ENCODE measurements around the gene SUPT3H.

SUPT3H gene

DNA sequence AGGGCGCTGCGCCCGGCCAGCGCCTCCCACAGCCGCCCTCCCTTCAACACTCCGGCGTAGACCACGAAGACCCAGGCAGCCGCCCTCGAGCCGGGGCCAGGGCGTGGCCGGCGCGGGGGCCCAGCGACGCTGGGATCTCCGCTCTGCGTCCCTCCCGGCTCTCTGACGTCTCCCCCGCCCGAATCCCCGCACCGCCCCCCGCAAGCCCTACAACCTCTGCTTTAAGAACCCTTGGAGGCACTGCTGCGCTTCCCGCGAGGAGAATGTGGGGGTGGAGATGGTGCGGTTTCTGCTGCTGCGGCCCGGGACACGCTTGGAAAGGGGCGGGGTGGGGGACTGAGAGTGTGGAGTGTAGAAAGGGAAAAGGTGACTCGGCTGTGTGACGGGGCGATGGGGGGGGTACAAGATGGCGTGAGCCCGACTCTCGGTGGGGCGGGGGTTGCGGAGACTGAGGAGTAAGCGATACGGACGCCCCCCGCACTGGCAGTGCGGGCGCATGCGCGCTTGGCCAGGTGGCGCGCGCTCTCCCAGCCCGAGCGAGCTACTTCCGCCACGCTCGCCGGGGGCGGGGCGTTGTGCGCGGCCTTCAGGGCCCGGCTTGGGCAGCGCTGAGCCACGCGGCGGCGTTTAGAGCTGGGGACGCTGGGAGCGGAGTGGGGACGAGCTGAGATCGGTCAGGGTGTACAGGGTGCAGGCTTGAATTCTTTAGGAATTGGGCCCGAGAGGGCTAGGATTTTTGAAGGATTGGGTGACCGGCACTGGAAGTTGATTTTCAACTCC, at the start of gene SUPT3H:
Gene SUPT3H (minus strand): TSS at position 381 of the 780 bp plus-strand sequence.
- H3K9ac ChIP-seq (ENCODE audit: low read depth, low read length) = peak within 1 kb of the TSS; percentile 68
- H3K9me3 ChIP-seq (ENCODE audit: control insufficient read depth, insufficient read depth, low read length) = no peaks in the 10 kb centered on the region
- H3K36me3 ChIP-seq (ENCODE audit: insufficient read depth, low read length) = no peaks in the 10 kb centered on the region

DNA sequence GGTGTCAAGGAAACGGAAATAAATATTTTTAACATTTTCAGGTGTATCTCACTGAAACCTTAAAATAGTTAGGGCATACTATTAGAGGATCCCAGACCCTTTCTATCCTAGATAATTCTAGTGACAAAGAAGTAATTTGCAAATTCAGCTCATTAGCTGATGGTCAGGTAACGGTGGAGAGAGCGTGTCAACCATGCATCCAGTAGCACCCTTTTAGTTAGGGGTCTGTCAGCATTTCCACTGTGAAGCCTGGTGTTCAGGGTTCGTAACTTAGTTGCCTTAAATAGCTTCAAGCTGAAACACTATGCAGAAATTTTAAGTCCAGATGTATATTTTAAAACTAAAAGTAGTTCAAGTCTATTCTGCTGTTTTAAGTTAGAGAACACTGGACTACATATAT, 48.5 kb upstream of the SUPT3H start:
- Histone ChIP-seq H3K4me1 (ENCODE audit: insufficient read depth, low read length) (peaks cover 3% of the 10 kb centered on the region; the same call in 1 of the 2 replicates), H3K9me3 (ENCODE audit: control insufficient read depth, insufficient read depth, low read length) (no peaks in the 10 kb centered on the region), H3K9ac (ENCODE audit: low read depth, low read length) (no peak overlapping the region), H3K36me3 (ENCODE audit: insufficient read depth, low read length) (no peaks in the 10 kb centered on the region)

More for the DNA sequence above, at the start of gene SUPT3H:
- H3K4me1 ChIP-seq (ENCODE audit: insufficient read depth, low read length) = peaks cover 2% of the 10 kb centered on the region; the same call in 1 of the 2 replicates

DNA sequence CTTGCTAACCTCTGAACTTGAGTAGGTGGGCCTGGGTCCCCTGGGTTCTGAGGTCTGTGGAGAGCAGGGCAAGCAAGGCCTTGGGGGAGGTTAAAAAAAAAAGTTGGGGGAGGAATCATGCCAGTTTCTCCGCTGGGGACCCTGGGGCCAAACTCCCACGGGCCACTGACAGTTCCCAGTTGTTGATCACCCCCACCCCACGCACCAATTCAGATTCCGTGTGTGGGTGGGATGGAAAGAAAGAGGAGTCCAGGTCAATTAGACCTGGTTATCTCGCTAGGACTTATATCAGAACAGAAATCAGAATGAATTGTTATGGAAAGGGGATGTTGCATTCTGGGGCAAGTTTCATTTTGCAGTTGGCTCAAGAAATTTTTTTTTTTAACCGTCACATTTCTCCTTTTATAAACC, 46.7 kb upstream of the SUPT3H start:
- H3K4me1 ChIP-seq (ENCODE audit: insufficient read depth, low read length) = peaks cover 3% of the 10 kb centered on the region; the same call in 1 of the 2 replicates
- H3K9me3 ChIP-seq (ENCODE audit: control insufficient read depth, insufficient read depth, low read length) = no peaks in the 10 kb centered on the region
- H3K36me3 ChIP-seq (ENCODE audit: insufficient read depth, low read length) = no peaks in the 10 kb centered on the region
- H3K9ac ChIP-seq (ENCODE audit: low read depth, low read length) = peak overlapping the region; percentile 79; the same call in 1 of the 2 replicates

DNA sequence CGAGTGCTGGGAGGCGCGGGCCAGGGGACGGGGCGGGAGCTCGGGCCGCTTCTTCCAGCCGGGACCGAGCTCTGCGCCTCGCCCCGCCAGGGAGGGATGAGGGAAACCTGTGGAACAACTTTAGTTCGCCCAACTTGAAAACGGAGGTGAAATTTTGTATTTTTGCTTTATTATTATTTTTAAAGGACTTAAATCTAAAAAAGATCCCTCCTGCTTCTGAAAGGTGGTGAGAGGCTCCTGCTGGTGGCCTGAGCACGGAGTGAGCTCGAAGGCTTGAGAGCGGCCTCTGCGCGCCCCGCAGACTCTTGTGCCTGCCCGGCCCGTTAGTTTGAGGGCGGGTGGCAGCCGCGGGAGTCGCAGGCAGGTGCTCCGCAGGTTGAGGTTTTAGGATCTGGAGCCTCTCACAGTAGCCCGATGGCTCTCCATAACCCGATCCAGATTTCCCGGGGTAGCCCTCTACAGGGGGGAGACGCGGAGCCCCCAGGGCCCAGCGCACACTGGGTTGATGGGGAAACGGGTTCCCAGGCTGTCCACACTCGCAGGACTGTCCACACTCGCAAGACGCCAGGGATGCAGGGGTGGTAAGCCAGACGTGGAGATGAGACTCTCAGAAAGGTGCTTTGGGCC, 46.2 kb upstream of the SUPT3H start:
- Histone ChIP-seq H3K36me3 (ENCODE audit: insufficient read depth, low read length) (no peaks in the 10 kb centered on the region), H3K9me3 (ENCODE audit: control insufficient read depth, insufficient read depth, low read length) (no peaks in the 10 kb centered on the region), H3K9ac (ENCODE audit: low read depth, low read length) (peak overlapping the region; percentile 79), H3K4me1 (ENCODE audit: insufficient read depth, low read length) (peaks cover 3% of the 10 kb centered on the region; the same call in 1 of the 2 replicates)

DNA sequence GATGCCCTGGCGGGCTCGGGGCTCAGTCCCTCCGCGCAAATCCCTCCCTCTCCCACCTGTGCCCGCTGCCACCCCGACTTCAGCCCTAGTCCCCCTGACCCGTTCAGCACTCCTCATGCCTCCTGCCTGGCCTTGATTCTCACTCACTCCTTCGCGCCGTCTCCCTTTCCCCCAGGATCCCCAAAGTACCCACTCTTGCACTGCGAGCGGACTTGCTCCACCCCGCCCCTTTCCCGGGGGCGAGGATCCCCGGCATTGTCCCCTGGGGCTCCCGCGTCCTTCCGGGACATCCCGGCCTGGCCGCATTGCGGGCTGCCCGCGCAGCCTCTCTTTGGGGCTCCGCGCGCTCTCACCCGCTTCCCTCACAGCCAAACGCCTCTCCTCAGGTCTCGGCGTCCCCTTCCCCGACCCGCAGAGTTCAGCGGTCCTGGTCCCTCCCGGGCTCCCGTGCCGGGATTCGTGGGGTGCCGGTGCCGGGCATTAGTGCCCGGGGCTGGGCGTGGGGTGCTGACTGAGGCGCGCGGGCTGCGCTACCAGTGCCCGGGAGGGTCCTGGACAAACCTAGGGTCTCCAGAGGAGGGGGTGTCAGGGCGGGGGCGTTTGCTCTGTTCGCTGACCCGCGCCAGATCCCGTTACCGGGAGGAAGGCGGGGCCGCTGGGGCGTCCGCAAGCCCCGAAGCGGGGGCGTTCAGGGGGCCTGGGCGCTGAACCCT, 45.5 kb upstream of the SUPT3H start:
- H3K36me3 ChIP-seq (ENCODE audit: insufficient read depth, low read length) = no peaks in the 10 kb centered on the region
- peaks cover 3% of the 10 kb centered on the region; the same call in 1 of the 2 replicates for H3K4me1 ChIP-seq (ENCODE audit: insufficient read depth, low read length)
- no peaks in the 10 kb centered on the region for H3K9me3 ChIP-seq (ENCODE audit: control insufficient read depth, insufficient read depth, low read length)
- peak overlapping the region; percentile 79 for H3K9ac ChIP-seq (ENCODE audit: low read depth, low read length)

DNA sequence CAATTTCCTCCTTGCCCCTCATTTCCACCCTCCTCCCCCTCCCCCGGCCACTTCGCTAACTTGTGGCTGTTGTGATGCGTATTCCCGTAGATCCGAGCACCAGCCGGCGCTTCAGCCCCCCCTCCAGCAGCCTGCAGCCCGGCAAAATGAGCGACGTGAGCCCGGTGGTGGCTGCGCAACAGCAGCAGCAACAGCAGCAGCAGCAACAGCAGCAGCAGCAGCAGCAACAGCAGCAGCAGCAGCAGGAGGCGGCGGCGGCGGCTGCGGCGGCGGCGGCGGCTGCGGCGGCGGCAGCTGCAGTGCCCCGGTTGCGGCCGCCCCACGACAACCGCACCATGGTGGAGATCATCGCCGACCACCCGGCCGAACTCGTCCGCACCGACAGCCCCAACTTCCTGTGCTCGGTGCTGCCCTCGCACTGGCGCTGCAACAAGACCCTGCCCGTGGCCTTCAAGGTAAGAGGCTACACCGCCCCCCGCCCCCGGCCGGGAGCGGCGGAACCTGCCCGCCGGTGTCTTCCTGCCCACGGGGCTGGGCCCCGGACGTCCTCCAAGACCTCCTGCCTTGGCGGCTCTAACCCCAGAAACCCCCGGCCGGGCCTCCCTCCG, 44.9 kb upstream of the SUPT3H start:
- Histone ChIP-seq H3K9ac (ENCODE audit: low read depth, low read length) (peak overlapping the region; percentile 79), H3K9me3 (ENCODE audit: control insufficient read depth, insufficient read depth, low read length) (no peaks in the 10 kb centered on the region), H3K36me3 (ENCODE audit: insufficient read depth, low read length) (no peaks in the 10 kb centered on the region), H3K4me1 (ENCODE audit: insufficient read depth, low read length) (peaks cover 3% of the 10 kb centered on the region; the same call in 1 of the 2 replicates)

DNA sequence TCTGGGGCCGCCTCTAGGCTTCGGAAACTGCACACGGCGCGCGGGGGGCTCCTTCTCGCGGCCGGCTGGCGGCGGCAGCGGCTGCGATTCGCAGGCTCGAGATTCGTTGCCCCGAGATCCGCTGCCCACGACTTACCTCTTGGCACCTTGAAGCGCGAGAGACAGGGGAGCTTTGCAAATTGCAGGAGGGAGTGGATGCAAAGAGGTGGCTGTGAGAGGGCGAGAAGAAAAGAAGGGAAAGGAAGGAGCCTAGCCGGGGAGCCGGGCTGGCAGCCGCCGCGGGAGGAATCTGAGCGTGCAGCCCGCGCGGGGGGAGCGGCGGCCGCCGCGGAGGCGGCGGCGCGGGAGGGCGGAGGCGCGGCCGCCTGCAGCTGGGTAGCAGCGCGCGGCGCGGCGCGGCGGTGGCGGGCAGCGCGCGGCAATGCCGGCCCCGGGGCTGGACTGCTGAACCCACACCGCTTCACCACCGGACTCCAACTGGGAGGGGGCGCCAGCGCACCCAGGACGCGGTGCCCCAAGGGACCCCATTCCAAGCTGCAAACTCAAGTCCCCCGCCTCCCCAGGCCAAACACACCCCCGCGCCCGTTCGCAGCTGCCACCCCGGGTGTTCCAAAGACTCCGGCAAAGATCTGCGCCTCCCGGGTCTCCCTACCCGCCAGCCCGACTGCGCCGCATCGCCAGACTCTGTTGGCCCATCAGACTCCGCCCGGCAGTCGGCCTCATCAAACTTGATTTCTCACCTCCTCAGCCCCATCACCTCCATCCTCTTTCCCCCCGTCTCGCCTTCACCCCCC, 44.2 kb upstream of the SUPT3H start:
- Histone ChIP-seq H3K4me1 (ENCODE audit: insufficient read depth, low read length) (peaks cover 3% of the 10 kb centered on the region; the same call in 1 of the 2 replicates), H3K36me3 (ENCODE audit: insufficient read depth, low read length) (no peaks in the 10 kb centered on the region), H3K9ac (ENCODE audit: low read depth, low read length) (peak overlapping the region; percentile 79; the same call in 1 of the 2 replicates), H3K9me3 (ENCODE audit: control insufficient read depth, insufficient read depth, low read length) (no peaks in the 10 kb centered on the region)

DNA sequence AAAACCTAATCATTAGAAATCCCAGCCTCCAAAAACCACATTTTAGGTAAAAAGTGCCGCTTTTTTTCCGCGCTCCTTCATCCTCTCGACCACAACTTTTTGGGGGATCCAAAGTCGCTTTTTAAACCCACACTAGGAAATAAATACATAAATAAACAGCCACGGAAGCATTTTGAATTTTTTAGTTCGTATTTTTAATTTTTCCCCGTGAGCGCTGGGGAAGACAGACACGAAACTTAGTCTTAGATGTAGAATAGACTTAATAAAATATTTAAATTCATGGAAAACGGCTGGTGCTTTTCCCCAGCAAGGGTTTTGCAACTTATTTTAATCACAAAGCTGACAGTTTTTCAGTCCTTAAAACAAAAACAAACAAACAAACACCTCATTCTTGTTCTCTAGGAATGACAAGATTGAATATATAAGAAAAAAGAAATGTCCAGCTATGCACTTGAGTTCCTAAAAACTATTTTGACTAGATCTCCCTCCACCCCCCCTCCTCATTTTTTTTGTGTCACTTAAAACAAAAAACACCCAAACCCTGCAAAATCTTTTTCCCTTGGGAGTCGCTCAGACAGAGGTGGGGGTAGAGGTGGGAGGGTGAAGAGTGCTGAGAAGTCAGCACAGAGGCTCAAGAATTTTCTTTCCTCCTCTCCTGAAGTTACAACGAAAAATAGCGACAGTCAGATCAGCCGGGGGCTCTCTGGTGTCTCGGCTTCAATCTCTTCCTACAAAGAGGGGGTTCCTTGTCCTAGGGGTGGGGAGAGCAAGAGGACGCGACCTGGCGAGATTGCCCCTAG, 43.4 kb upstream of the SUPT3H start:
- Histone ChIP-seq H3K9me3 (ENCODE audit: control insufficient read depth, insufficient read depth, low read length) (no peaks in the 10 kb centered on the region), H3K4me1 (ENCODE audit: insufficient read depth, low read length) (peaks cover 3% of the 10 kb centered on the region; the same call in 1 of the 2 replicates), H3K9ac (ENCODE audit: low read depth, low read length) (peak overlapping the region; percentile 79; the same call in 1 of the 2 replicates)

DNA sequence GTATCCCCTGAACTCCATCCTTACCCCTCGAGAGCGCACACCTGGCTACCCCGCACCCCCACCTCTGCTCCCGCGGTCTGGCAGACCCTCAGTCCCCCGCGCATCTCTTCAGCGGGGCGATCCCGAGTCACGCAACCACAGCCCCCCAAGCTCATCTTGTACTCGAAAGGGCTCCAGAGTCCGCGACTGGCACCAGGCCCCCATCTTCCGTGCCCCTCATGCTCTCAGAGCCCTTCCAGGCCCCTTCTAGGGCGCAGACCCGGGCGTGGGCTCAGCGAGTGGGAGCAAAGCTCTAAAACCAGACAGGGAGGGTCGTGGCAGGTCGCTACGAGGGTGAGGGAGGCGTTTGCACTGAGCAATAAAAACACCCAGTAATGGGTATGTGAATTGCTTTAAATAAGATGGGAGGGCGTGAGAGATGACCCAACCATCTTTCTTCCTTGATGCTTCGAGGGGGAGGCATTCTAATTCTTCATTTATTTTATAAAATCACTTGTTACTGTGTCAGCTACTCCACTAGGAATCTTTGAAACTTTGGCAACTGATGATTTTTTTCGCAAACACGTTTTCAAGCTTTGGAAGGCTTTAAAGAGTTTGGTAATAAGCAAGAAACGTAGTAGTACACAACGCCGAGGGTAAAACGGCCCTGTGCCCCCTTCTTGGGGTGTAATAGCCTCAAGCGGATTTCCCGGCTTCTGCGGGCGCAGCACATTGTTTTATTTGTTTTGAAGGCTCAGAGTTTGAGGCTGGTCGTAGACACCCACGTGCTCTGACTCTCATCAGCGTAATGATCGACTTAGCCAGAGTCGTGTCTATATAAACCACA, 42.6 kb upstream of the SUPT3H start:
- Histone ChIP-seq H3K36me3 (ENCODE audit: insufficient read depth, low read length) (no peaks in the 10 kb centered on the region), H3K9me3 (ENCODE audit: control insufficient read depth, insufficient read depth, low read length) (no peaks in the 10 kb centered on the region), H3K4me1 (ENCODE audit: insufficient read depth, low read length) (peaks cover 3% of the 10 kb centered on the region; the same call in 1 of the 2 replicates), H3K9ac (ENCODE audit: low read depth, low read length) (peak overlapping the region; percentile 79; the same call in 1 of the 2 replicates)

More for the DNA sequence above, 43.4 kb upstream of the SUPT3H start:
- no peaks in the 10 kb centered on the region for H3K36me3 ChIP-seq (ENCODE audit: insufficient read depth, low read length)

DNA sequence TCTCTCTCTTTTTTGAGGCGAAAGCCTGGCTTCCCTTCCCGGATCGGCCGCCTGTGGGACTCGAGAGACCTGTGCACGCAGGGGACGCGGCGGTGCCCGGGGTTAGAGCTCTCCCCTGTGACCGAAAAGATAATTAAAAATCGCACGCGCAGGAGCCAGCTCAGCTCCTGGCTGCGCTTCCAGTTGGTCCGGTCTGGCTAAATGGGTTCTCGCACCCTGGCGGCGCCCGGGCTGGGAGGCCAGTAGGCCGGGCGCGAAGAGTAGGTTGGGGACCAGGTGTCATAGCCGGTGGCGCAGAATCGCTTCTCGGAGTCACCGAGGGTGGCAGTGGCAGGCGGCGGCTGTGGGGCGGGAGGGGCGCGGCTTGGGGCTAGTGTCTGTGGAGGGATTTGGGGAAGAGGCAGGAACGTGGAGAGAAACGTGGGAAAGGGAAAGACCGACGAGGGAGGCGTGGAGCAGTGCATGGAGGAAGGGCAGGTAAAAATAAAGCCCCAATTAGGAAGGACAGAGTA, 41.9 kb upstream of the SUPT3H start:
- Histone ChIP-seq H3K9me3 (ENCODE audit: control insufficient read depth, insufficient read depth, low read length) (no peaks in the 10 kb centered on the region), H3K36me3 (ENCODE audit: insufficient read depth, low read length) (no peaks in the 10 kb centered on the region), H3K9ac (ENCODE audit: low read depth, low read length) (peak overlapping the region; percentile 79; the same call in 1 of the 2 replicates), H3K4me1 (ENCODE audit: insufficient read depth, low read length) (peaks cover 3% of the 10 kb centered on the region; the same call in 1 of the 2 replicates)

DNA sequence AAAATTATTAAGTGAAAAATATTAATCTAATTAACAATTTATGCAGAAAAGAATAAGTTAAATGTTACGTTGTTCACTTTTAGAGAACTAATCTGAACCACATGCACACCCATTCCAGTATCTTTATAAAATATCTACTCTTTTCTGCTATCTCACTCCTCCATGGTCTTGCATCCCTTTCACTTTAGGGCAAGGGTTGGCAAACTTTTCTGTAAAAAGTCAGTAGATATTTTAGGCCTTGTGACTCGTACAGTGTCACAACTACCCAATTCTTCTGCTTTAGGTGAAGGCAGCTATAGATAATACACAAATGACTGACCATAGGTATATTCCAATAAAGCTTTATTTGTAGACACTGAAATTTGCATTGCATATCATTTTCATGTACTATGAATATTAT, 39.7 kb upstream of the SUPT3H start:
- no peaks in the 10 kb centered on the region for H3K36me3 ChIP-seq (ENCODE audit: insufficient read depth, low read length)
- H3K4me1 ChIP-seq (ENCODE audit: insufficient read depth, low read length) = no peaks in the 10 kb centered on the region
- H3K9ac ChIP-seq (ENCODE audit: low read depth, low read length) = no peak overlapping the region
- no peaks in the 10 kb centered on the region for H3K9me3 ChIP-seq (ENCODE audit: control insufficient read depth, insufficient read depth, low read length)

DNA sequence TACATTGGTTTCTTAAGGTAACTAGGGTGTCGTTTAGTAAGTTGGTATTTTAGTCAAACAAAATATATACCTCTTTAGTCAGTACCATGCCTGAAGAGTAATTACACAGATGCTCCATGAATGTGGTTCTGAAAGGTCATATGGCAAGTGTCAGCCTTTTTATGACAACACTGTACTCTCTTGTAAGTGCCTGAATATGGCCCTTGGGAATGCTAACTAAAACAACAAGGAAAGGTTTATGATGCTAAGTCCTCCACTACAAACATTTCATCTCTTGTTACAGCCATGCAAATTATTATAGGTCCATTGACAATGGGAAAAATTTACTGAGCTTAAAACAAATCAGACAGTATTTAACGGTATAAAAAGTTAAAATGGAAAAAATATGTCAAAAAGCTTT, 39.0 kb upstream of the SUPT3H start:
- H3K4me1 ChIP-seq (ENCODE audit: insufficient read depth, low read length) = no peaks in the 10 kb centered on the region
- no peaks in the 10 kb centered on the region for H3K36me3 ChIP-seq (ENCODE audit: insufficient read depth, low read length)
- H3K9me3 ChIP-seq (ENCODE audit: control insufficient read depth, insufficient read depth, low read length) = no peaks in the 10 kb centered on the region
- no peak overlapping the region for H3K9ac ChIP-seq (ENCODE audit: low read depth, low read length)
